ENCODE data around the gene TVP23A. TPM values are rescaled to one million over a fixed set of nuclear protein-coding genes. Genes with fewer than 3 reads are reported as not detected.

Gene TVP23A
- total RNA-seq, 1 donor from 2014 or later = 6.9 TPM

DNA sequence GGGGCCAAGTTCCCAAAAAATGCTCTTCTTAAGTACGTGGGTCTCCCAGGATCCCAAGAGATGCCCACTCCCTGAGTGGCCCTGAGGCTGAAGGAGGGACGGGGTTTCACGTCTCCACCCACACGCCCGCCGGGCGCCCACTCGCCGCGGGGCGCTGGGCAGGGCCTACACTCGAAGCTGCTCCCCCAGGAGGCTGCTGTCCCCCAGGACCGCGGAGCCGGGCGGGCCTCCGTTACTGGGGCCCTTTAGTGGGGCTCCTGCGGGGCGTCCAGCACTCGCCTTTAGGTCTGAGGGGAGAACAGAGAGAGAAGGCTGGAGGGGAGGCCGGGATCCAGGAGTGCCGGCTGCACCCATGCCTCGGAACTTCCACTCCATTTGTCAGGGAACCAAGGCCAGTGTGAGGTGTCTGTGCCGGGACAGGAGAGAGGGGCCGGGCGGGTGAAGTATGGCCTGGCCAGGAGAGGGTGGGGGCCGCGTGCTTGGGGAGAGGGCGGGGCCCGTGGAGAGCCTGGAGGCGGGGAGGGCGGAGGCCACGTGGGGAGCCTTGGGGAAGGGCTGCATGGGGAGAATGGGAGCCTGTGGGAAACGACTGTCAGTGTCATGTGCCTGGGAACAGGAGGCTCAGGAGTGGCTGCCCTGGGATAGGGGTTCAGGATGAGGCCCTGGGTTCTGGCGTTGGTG is 56.1 kb downstream of the TVP23A start:
- DNase-seq (ENCODE audit: low read depth, low spot score) = no peak
- Mint-ChIP-seq H3K4me3 (no peak overlapping the region), H3K36me3 (ENCODE audit: low read depth) (peaks cover 31% of the 10 kb centered on the region), H3K9me3 (no peaks in the 10 kb centered on the region), H3K27me3 (ENCODE audit: low read depth) (no peaks in the 10 kb centered on the region), H3K4me1 (no peaks in the 10 kb centered on the region), H3K27ac (ENCODE audit: unreplicated experiment) (no peak overlapping the region)
- TF ChIP-seq, protein P1, sequence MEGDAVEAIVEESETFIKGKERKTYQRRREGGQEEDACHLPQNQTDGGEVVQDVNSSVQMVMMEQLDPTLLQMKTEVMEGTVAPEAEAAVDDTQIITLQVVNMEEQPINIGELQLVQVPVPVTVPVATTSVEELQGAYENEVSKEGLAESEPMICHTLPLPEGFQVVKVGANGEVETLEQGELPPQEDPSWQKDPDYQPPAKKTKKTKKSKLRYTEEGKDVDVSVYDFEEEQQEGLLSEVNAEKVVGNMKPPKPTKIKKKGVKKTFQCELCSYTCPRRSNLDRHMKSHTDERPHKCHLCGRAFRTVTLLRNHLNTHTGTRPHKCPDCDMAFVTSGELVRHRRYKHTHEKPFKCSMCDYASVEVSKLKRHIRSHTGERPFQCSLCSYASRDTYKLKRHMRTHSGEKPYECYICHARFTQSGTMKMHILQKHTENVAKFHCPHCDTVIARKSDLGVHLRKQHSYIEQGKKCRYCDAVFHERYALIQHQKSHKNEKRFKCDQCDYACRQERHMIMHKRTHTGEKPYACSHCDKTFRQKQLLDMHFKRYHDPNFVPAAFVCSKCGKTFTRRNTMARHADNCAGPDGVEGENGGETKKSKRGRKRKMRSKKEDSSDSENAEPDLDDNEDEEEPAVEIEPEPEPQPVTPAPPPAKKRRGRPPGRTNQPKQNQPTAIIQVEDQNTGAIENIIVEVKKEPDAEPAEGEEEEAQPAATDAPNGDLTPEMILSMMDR (conservative IDR thresholded peaks at IDR 0.05) = no peak

DNA sequence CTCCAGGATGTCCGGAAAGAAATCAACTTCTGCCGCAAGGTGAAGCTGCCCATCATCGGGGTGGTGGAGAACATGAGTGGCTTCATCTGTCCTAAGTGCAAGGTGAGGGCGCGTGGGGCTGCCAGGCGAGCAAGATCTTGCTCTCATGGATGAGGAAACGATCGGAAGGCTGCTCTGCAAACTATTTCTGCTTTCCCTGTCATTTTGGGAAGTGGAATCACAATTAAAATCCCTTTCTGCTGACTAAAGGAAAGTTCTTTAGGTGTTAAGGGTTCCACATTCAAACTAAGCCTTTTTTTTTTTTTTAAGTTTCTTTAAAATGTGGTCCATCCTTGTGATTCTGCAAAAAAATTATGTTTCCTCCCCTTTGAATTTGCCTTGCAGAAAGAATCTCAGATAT is 57.2 kb downstream of the TVP23A start:
- DNase-seq (ENCODE audit: low read depth, low spot score) = no peak
- H3K4me3 Mint-ChIP-seq = no peak overlapping the region
- H3K9me3 Mint-ChIP-seq = no peaks in the 10 kb centered on the region
- H3K27me3 Mint-ChIP-seq (ENCODE audit: low read depth) = no peaks in the 10 kb centered on the region
- TF ChIP-seq, protein P1 (conservative IDR thresholded peaks at IDR 0.05) = no peak
- H3K36me3 Mint-ChIP-seq (ENCODE audit: low read depth) = peaks cover 33% of the 10 kb centered on the region
- H3K27ac Mint-ChIP-seq (ENCODE audit: unreplicated experiment) = no peak overlapping the region
- no peaks in the 10 kb centered on the region for H3K4me1 Mint-ChIP-seq

DNA sequence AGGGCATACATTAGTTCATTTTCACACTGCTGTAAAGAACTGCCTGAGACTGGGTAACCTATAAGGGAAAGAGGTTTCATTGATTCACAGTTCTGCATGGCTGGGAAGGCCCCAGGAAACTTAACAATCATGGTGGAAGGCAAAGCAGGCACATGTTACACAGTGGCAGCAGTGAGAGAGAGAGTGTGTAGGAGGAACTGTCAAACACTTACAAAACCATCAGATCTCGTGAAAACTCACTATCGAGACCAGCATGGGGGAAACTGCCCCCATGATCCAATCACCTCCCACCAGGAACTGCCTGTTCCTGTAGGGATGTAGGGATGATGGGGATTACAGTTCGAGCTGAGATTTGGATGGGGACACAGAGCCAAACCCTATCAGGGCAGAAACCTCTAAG is 57.7 kb downstream of the TVP23A start:
- DNase-seq (ENCODE audit: low read depth, low spot score) = no peak
- Mint-ChIP-seq H3K4me1 (no peaks in the 10 kb centered on the region), H3K27me3 (ENCODE audit: low read depth) (no peaks in the 10 kb centered on the region), H3K36me3 (ENCODE audit: low read depth) (peaks cover 33% of the 10 kb centered on the region), H3K9me3 (no peaks in the 10 kb centered on the region), H3K4me3 (no peak overlapping the region), H3K27ac (ENCODE audit: unreplicated experiment) (no peak overlapping the region)
- TF ChIP-seq, protein P1 (conservative IDR thresholded peaks at IDR 0.05) = no peak

DNA sequence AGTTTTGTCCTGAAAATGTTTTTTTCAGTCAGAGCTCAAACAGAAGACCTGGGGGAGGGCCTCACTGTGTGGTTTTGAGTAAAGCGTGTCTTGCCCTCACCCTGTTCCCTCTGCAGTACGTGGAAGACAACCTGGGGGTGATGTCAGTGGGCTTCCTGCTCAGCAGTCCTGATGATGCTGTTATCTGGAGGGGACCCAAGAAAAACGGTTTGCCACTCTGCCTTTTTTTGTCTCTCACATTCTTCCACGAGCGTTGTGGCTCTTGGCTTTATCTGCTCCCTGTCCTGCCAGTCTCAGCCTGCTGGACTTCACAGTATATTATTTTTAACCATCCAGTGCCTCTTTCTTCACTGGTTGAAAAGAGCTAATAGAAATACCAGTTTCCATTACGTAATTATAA is 62.0 kb downstream of the TVP23A start:
- Mint-ChIP-seq H3K36me3 (ENCODE audit: low read depth) (peaks cover 15% of the 10 kb centered on the region), H3K4me1 (no peaks in the 10 kb centered on the region), H3K9me3 (no peaks in the 10 kb centered on the region), H3K4me3 (no peak overlapping the region), H3K27me3 (ENCODE audit: low read depth) (no peaks in the 10 kb centered on the region), H3K27ac (ENCODE audit: unreplicated experiment) (no peak overlapping the region)
- TF ChIP-seq, protein P1 (conservative IDR thresholded peaks at IDR 0.05) = no peak
- DNase-seq (ENCODE audit: low read depth, low spot score) = no peak

DNA sequence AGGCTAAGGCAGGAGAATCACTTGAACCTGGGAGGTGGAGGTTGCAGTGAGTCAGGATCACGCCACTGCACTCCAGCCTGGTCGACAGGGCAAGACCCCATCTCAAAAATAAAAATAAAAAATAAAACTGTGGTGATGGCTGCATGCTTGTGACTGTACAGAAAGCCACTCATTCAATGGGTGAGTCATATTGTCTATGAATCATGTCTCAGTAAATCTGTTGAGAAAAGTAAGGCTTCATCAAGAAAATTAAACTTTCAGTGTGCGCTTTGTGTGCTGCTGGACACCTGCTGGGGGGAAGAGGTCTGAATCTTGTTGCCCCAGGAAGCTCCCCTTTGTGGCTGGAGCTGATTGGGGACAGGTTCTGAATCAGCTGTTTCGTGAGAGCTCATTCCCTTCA is 63.7 kb downstream of the TVP23A start:
- no peaks in the 10 kb centered on the region for H3K4me1 Mint-ChIP-seq
- H3K36me3 Mint-ChIP-seq (ENCODE audit: low read depth) = peaks cover 10% of the 10 kb centered on the region
- H3K27ac Mint-ChIP-seq (ENCODE audit: unreplicated experiment) = peak overlapping the region; percentile 35
- no peak for DNase-seq (ENCODE audit: low read depth, low spot score)
- no peak overlapping the region for H3K4me3 Mint-ChIP-seq
- H3K9me3 Mint-ChIP-seq = no peaks in the 10 kb centered on the region
- no peaks in the 10 kb centered on the region for H3K27me3 Mint-ChIP-seq (ENCODE audit: low read depth)
- TF ChIP-seq, protein P1 (conservative IDR thresholded peaks at IDR 0.05) = no peak
